ENCODE results near the gene CLDN1.
"Not testable (repeated sequence)": the region's sequence is repeated elsewhere in the genome, so short reads cannot be mapped to it uniquely, and the experiment has no call there.

DNA sequence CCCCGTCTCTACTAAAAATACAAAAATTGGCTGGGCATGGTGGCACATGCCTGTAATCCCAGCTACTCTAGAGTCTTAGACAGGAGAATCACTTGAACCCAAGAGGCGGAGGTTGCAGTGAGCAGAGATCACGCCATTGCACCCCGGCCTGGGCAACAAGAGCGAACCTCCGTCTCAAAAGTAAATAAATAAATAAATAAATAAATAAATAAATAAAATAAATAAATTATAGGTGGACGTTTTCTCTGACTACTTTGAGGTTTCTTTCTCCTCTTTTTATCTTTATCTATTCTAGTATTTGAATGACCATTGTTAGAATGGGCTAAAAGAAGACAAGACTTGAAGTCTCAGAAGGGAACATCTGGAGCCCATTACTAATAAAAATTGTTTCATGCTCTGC is 54.8 kb downstream of the CLDN1 start:
- TF ChIP-seq, protein P1, sequence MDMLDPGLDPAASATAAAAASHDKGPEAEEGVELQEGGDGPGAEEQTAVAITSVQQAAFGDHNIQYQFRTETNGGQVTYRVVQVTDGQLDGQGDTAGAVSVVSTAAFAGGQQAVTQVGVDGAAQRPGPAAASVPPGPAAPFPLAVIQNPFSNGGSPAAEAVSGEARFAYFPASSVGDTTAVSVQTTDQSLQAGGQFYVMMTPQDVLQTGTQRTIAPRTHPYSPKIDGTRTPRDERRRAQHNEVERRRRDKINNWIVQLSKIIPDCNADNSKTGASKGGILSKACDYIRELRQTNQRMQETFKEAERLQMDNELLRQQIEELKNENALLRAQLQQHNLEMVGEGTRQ (IDR thresholded peaks at IDR 0.05; ENCODE audit: low read depth, low read length), result not testable (repeated sequence)
- TF ChIP-seq, protein P2, sequence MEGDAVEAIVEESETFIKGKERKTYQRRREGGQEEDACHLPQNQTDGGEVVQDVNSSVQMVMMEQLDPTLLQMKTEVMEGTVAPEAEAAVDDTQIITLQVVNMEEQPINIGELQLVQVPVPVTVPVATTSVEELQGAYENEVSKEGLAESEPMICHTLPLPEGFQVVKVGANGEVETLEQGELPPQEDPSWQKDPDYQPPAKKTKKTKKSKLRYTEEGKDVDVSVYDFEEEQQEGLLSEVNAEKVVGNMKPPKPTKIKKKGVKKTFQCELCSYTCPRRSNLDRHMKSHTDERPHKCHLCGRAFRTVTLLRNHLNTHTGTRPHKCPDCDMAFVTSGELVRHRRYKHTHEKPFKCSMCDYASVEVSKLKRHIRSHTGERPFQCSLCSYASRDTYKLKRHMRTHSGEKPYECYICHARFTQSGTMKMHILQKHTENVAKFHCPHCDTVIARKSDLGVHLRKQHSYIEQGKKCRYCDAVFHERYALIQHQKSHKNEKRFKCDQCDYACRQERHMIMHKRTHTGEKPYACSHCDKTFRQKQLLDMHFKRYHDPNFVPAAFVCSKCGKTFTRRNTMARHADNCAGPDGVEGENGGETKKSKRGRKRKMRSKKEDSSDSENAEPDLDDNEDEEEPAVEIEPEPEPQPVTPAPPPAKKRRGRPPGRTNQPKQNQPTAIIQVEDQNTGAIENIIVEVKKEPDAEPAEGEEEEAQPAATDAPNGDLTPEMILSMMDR (conservative IDR thresholded peaks at IDR 0.05; ENCODE audit: low read depth, low read length), result not testable (repeated sequence)
- TF ChIP-seq RAD21 (IDR thresholded peaks at IDR 0.05; ENCODE audit: low read length); FOS (IDR thresholded peaks at IDR 0.05; ENCODE audit: low read depth, low read length); CEBPB (IDR thresholded peaks at IDR 0.05; ENCODE audit: low read depth, low read length); SMC3 (IDR thresholded peaks at IDR 0.05; ENCODE audit: low read depth, low read length); POLR2A (IDR thresholded peaks at IDR 0.05; ENCODE audit: low read depth, low read length); RFX5 (IDR thresholded peaks at IDR 0.05; ENCODE audit: low read depth, low read length); MAFK (IDR thresholded peaks at IDR 0.05; ENCODE audit: low read depth, low read length); NFE2L2 (IDR thresholded peaks at IDR 0.05; ENCODE audit: low read depth, low read length); CHD1 (IDR thresholded peaks at IDR 0.05; ENCODE audit: low read depth, low read length); MXI1 (IDR thresholded peaks at IDR 0.05; ENCODE audit: borderline replicate concordance, low read depth, low read length): not testable (repeated sequence)
- TF ChIP-seq, protein P3, sequence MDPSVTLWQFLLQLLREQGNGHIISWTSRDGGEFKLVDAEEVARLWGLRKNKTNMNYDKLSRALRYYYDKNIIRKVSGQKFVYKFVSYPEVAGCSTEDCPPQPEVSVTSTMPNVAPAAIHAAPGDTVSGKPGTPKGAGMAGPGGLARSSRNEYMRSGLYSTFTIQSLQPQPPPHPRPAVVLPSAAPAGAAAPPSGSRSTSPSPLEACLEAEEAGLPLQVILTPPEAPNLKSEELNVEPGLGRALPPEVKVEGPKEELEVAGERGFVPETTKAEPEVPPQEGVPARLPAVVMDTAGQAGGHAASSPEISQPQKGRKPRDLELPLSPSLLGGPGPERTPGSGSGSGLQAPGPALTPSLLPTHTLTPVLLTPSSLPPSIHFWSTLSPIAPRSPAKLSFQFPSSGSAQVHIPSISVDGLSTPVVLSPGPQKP (IDR thresholded peaks at IDR 0.05; ENCODE audit: borderline replicate concordance, low read depth, low read length), result not testable (repeated sequence)

All from IMR-90 (cell line).